Measurements from ENCODE around the gene SLC12A4.
"Not testable (repeated sequence)": the region's sequence is repeated elsewhere in the genome, so short reads cannot be mapped to it uniquely, and the experiment has no call there.

Gene SLC12A4

GRCh38 chr16:67979955-67980678 is 11.7 kb upstream of the SLC12A4 start, which contains the start of gene DPEP3:
TSS of gene DPEP3 (minus strand) at chr16:67980499. CDS start at chr16:67980380, 119 bp downstream.
- H3K36me3 Mint-ChIP-seq (ENCODE audit: insufficient read depth): peaks cover 3% of the 10 kb centered on the region
- H3K4me3 Mint-ChIP-seq: no peak within 1 kb of the TSS
- no peak for DNase-seq (ENCODE audit: low spot score in 2 of 2)
- no peak within 1 kb of the TSS for H3K27ac Mint-ChIP-seq (ENCODE audit: low read depth)
- peaks cover 6% of the 10 kb centered on the region for H3K27me3 Mint-ChIP-seq
- H3K4me1 Mint-ChIP-seq: peaks cover 11% of the 10 kb centered on the region
- H3K9me3 Mint-ChIP-seq: no peaks in the 10 kb centered on the region
- ATAC-seq (replicated peaks; ENCODE audit: extremely low read depth, poor library complexity, severe bottlenecking): no peak

DNA sequence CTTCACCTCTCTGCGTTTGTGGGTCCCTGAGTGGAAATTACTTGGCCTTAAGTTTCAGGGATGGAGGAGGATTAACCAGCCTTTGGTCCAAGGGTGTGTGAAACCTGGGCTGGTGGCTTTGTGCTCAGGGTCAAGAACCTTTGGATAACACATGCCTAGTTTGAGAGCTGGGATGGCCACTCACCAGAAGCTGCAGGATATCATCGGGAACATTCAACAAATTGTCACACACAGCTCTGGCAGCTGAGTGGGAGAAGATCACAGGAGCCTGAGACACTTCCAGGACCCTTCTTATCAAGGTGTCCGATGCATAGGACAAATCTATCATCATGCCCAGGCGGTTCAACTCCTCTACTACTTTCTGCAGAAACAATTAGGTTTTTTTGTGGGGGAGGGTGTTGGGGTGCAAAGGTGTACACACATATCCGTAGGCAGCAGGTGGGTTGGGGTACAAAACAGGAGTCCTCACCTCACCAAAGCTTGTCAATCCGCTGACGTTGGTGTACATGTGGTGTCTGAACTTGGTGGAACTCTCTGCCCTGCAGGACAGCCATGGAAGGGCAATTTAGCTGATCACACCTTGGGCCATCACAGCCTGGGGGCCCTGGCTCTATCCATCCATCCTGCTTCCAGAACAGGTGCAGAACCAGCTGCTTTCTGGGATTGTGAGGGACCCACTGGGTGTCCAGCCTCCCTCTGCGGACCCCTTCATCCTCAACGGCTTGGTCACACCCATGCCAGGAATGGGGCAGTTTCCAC is 9.2 kb upstream of the SLC12A4 start:
- Mint-ChIP-seq H3K27ac (ENCODE audit: low read depth) (no peak overlapping the region), H3K4me1 (no peaks in the 10 kb centered on the region), H3K27me3 (peaks cover 6% of the 10 kb centered on the region), H3K36me3 (ENCODE audit: insufficient read depth) (peaks cover 2% of the 10 kb centered on the region), H3K9me3 (no peaks in the 10 kb centered on the region), H3K4me3 (no peak overlapping the region)
- DNase-seq (ENCODE audit: low spot score in 2 of 2) (no peak), ATAC-seq (replicated peaks; ENCODE audit: extremely low read depth, poor library complexity, severe bottlenecking) (no peak)

- Mint-ChIP-seq H3K27ac (ENCODE audit: low read depth) (no peak overlapping the region), H3K9me3 (no peaks in the 10 kb centered on the region), H3K36me3 (ENCODE audit: insufficient read depth) (peaks cover 2% of the 10 kb centered on the region), H3K4me1 (no peaks in the 10 kb centered on the region), H3K27me3 (peaks cover 6% of the 10 kb centered on the region), H3K4me3 (no peak overlapping the region)
- DNase-seq (ENCODE audit: low spot score in 2 of 2): no peak
- ATAC-seq (replicated peaks; ENCODE audit: extremely low read depth, poor library complexity, severe bottlenecking): no peak
Observed at GRCh38 chr16:67977005-67977404, 8.6 kb upstream of the SLC12A4 start.

DNA sequence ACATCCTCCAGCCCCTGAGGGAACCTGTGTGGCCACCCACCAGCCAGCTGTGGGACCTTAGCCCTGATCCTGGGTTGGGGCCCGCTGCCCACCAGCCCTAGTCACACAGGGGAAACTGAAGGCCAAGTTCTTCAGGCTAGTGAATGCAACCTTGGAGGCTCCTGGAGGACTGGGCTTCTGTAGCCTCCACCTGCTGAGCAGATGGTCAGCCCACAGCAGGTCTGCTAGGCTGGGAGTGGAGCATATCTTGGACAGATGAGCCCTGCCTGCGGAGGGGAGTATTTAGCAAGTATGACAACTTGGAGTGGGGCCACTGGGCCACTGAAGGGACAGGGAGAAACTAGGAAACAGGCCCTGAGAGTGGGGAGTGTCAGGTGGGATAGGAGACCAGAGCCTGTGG is 7.8 kb upstream of the SLC12A4 start:
- no peak overlapping the region for H3K27ac Mint-ChIP-seq (ENCODE audit: low read depth)
- H3K27me3 Mint-ChIP-seq: peaks cover 6% of the 10 kb centered on the region
- H3K36me3 Mint-ChIP-seq (ENCODE audit: insufficient read depth): peaks cover 2% of the 10 kb centered on the region
- DNase-seq (ENCODE audit: low spot score in 2 of 2) (no peak), ATAC-seq (replicated peaks; ENCODE audit: extremely low read depth, poor library complexity, severe bottlenecking) (no peak)
- no peaks in the 10 kb centered on the region for H3K9me3 Mint-ChIP-seq
- no peak overlapping the region for H3K4me3 Mint-ChIP-seq
- no peaks in the 10 kb centered on the region for H3K4me1 Mint-ChIP-seq

GRCh38 chr16:67975321-67976105 is 7.1 kb upstream of the SLC12A4 start:
- Mint-ChIP-seq H3K27me3 (peaks cover 6% of the 10 kb centered on the region), H3K4me3 (no peak overlapping the region), H3K36me3 (ENCODE audit: insufficient read depth) (no peaks in the 10 kb centered on the region), H3K9me3 (no peaks in the 10 kb centered on the region), H3K4me1 (no peaks in the 10 kb centered on the region), H3K27ac (ENCODE audit: low read depth) (no peak overlapping the region)
- no peak for DNase-seq (ENCODE audit: low spot score in 2 of 2)
- no peak for ATAC-seq (replicated peaks; ENCODE audit: extremely low read depth, poor library complexity, severe bottlenecking)

DNA sequence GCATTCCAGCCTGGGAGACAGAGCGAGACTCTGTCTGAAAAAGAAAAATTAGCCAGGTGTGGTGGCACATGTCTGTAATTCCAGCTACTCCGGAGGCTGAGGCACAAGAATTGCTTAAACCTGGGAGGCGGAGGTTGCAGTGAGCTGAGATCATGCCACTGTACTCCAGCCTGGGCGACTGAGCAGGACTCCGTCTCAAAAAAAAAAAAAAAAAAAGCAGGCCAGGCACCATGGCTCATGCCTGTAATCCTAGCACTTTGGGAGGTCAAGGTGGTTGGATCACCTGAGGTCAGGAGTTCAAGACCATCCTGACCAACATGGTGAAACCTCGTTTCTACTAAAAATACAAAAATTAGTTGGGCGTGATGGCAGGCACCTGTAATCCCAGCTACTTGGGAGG is 3.8 kb upstream of the SLC12A4 start:
- H3K4me1 Mint-ChIP-seq: peaks cover 19% of the 10 kb centered on the region
- H3K9me3 Mint-ChIP-seq; DNase-seq (ENCODE audit: low spot score in 2 of 2); H3K4me3 Mint-ChIP-seq; H3K36me3 Mint-ChIP-seq (ENCODE audit: insufficient read depth); ATAC-seq (replicated peaks; ENCODE audit: extremely low read depth, poor library complexity, severe bottlenecking); H3K27ac Mint-ChIP-seq (ENCODE audit: low read depth); H3K27me3 Mint-ChIP-seq: not testable (repeated sequence)

DNA sequence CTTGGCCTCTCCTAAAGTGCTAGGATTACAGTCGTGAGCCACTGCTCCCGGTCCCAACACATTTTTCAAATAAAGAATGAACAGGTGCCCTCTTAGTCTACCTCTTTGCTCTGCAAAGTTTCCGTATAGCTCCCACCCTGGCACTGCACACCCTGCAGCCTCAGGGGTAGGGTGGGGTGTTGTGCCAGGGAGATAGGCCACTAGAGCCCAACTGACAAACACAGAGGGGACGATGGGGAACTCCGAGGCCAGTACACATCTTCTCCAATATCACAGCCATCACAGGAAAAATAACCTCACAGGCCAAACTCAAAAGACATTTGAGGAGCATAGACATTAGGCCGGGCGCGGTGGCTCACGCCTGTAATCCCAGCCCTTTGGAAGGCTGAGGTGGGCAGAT is 2.7 kb upstream of the SLC12A4 start:
- Mint-ChIP-seq H3K27me3 (peaks cover 3% of the 10 kb centered on the region), H3K4me1 (peaks cover 27% of the 10 kb centered on the region), H3K36me3 (ENCODE audit: insufficient read depth) (peaks cover 6% of the 10 kb centered on the region), H3K9me3 (no peaks in the 10 kb centered on the region), H3K4me3 (no peak overlapping the region), H3K27ac (ENCODE audit: low read depth) (no peak overlapping the region)
- ATAC-seq (replicated peaks; ENCODE audit: extremely low read depth, poor library complexity, severe bottlenecking): no peak
- DNase-seq (ENCODE audit: low spot score in 2 of 2): no peak

- H3K9me3 Mint-ChIP-seq: no peaks in the 10 kb centered on the region
- peak overlapping the region; percentile 85 for H3K4me3 Mint-ChIP-seq
- peak overlapping the region; percentile 73 for H3K27ac Mint-ChIP-seq (ENCODE audit: low read depth)
- peak; percentile 23 for ATAC-seq (replicated peaks; ENCODE audit: extremely low read depth, poor library complexity, severe bottlenecking)
- H3K27me3 Mint-ChIP-seq: no peaks in the 10 kb centered on the region
- no peak for DNase-seq (ENCODE audit: low spot score in 2 of 2)
- peaks cover 9% of the 10 kb centered on the region for H3K36me3 Mint-ChIP-seq (ENCODE audit: insufficient read depth)
- H3K4me1 Mint-ChIP-seq: peaks cover 34% of the 10 kb centered on the region
Observed at GRCh38 chr16:67969254-67970039, 1.0 kb upstream of the SLC12A4 start.

- no peaks in the 10 kb centered on the region for H3K9me3 Mint-ChIP-seq
- peak overlapping the region; percentile 77 for H3K27ac Mint-ChIP-seq (ENCODE audit: low read depth)
- ATAC-seq (replicated peaks; ENCODE audit: extremely low read depth, poor library complexity, severe bottlenecking) (peak; percentile 17), DNase-seq (ENCODE audit: low spot score in 2 of 2) (no peak)
- peak overlapping the region; percentile 85 for H3K4me3 Mint-ChIP-seq
- peaks cover 9% of the 10 kb centered on the region for H3K36me3 Mint-ChIP-seq (ENCODE audit: insufficient read depth)
- H3K27me3 Mint-ChIP-seq: no peaks in the 10 kb centered on the region
- peaks cover 35% of the 10 kb centered on the region for H3K4me1 Mint-ChIP-seq
Observed at GRCh38 chr16:67967958-67968399, 458 bp downstream of the SLC12A4 start.

DNA sequence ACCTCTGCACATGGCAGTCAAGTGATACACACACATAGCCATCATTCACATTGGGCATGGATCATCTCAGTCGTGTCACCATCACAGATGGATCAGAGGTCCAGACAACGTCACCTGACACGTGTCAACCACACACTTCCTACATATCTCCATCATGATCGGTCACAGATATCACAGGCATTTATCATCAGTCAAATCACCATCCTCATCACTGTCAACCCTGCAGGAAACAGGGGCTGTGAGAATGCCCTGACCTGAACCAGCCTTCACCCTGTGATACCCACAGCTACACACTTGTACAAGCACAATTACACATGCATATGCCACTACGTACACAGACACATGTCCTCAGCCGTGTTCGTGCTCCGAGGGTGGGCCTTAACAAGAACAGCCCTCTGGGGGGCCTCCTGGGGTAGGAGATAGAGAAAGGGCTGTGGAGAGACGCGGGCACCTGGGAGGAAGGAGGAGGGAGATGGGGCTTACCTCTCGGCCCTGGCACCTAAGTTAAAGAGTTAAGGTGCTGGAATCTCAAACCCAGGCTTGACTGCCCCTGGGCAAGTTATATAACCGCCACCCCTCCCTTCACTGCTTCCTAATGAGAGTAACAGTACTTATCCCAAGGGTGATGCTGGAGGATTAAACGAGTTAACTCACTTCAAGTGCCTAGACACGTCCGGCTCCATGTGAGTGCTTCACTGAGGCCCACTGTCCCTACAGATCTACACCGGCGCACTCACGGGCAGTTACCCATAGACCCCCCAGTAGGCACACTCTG is 1.1 kb downstream of the SLC12A4 start:
- Mint-ChIP-seq H3K4me1 (peaks cover 39% of the 10 kb centered on the region), H3K4me3 (peak overlapping the region; percentile 85), H3K27ac (ENCODE audit: low read depth) (peak overlapping the region; percentile 77), H3K27me3 (no peaks in the 10 kb centered on the region), H3K9me3 (no peaks in the 10 kb centered on the region), H3K36me3 (ENCODE audit: insufficient read depth) (peaks cover 9% of the 10 kb centered on the region)
- no peak for DNase-seq (ENCODE audit: low spot score in 2 of 2)
- ATAC-seq (replicated peaks; ENCODE audit: extremely low read depth, poor library complexity, severe bottlenecking): peak; percentile 12

- no peaks in the 10 kb centered on the region for H3K27me3 Mint-ChIP-seq
- ATAC-seq (replicated peaks; ENCODE audit: extremely low read depth, poor library complexity, severe bottlenecking): no peak
- H3K4me3 Mint-ChIP-seq: peak overlapping the region; percentile 85
- no peaks in the 10 kb centered on the region for H3K9me3 Mint-ChIP-seq
- no peak for DNase-seq (ENCODE audit: low spot score in 2 of 2)
- peak overlapping the region; percentile 77 for H3K27ac Mint-ChIP-seq (ENCODE audit: low read depth)
- H3K36me3 Mint-ChIP-seq (ENCODE audit: insufficient read depth): peaks cover 9% of the 10 kb centered on the region
- H3K4me1 Mint-ChIP-seq: peaks cover 39% of the 10 kb centered on the region
Observed at GRCh38 chr16:67966549-67967182, 1.8 kb downstream of the SLC12A4 start.
